ENCODE data around the gene EXOC4. TPM values are rescaled to one million over a fixed set of nuclear protein-coding genes. Genes with fewer than 3 reads are reported as not detected.

Gene EXOC4
- total RNA-seq, 2 donors from 2014 or later, result 62.0 to 146 TPM

- Histone ChIP-seq H3K36me3 (replicated peaks in 1 of 2; ENCODE audit: insufficient read depth in 1 of 2, low read depth in 2 of 2) (no peaks in the 10 kb centered on the region), H3K4me1 (peaks cover 49% of the 10 kb centered on the region), H3K9me3 (no peaks in the 10 kb centered on the region), H3K27me3 (no peaks in the 10 kb centered on the region), H3K27ac (no peak overlapping the region), H3K4me3 (no peak overlapping the region)
- TF ChIP-seq CTCF (IDR thresholded peaks at IDR 0.05) (no peak), POLR2A (IDR thresholded peaks at IDR 0.05) (no peak)
- WGBS, 2 donors, result 77 to 93% methylated on average over 1 of the region's 1 CpG
- ATAC-seq (no peak), DNase-seq (no peak)
- intact Hi-C loops (cut with DNase I), result no loop called here
Observed at GRCh38 chr7:133299676-133300075, 46.8 kb downstream of the EXOC4 start.

- DNase-seq (no peak), ATAC-seq (no peak)
- H3K4me1 ChIP-seq, result peaks cover 49% of the 10 kb centered on the region
- H3K36me3 ChIP-seq (replicated peaks in 1 of 2; ENCODE audit: insufficient read depth in 1 of 2, low read depth in 2 of 2), result no peaks in the 10 kb centered on the region
- H3K27me3 ChIP-seq, result no peaks in the 10 kb centered on the region
- intact Hi-C loops (cut with DNase I), result no loop called here
- WGBS, 2 donors, result 100% methylated on average over 2 of the region's 2 CpGs
- H3K4me3 ChIP-seq, result no peak overlapping the region
- no peak overlapping the region for H3K27ac ChIP-seq
- H3K9me3 ChIP-seq, result no peaks in the 10 kb centered on the region
- TF ChIP-seq CTCF (IDR thresholded peaks at IDR 0.05) (no peak), POLR2A (IDR thresholded peaks at IDR 0.05) (no peak)
Observed at GRCh38 chr7:133300088-133300487, 47.2 kb downstream of the EXOC4 start.

- Histone ChIP-seq H3K4me1 (peaks cover 42% of the 10 kb centered on the region), H3K9me3 (no peaks in the 10 kb centered on the region), H3K27ac (peak overlapping the region in 1 of 4 donors; percentile 13), H3K4me3 (no peak overlapping the region), H3K27me3 (no peaks in the 10 kb centered on the region), H3K36me3 (replicated peaks in 1 of 2; ENCODE audit: insufficient read depth in 1 of 2, low read depth in 2 of 2) (no peaks in the 10 kb centered on the region)
- WGBS, 2 donors, result 74 to 77% methylated on average over 5 of the region's 5 CpGs
- no peak for ATAC-seq
- no peak for DNase-seq
- intact Hi-C loops (cut with DNase I), result no loop called here
- TF ChIP-seq CTCF (IDR thresholded peaks at IDR 0.05) (no peak), POLR2A (IDR thresholded peaks at IDR 0.05) (no peak)
Observed at GRCh38 chr7:133300811-133301210, 47.9 kb downstream of the EXOC4 start.

GRCh38 chr7:133301444-133301843 is 48.6 kb downstream of the EXOC4 start:
- TF ChIP-seq POLR2A (IDR thresholded peaks at IDR 0.05), result no peak
- TF ChIP-seq CTCF (IDR thresholded peaks at IDR 0.05), result no peak
- H3K36me3 ChIP-seq (replicated peaks in 1 of 2; ENCODE audit: insufficient read depth in 1 of 2, low read depth in 2 of 2), result peaks cover 0 to 2% of the 10 kb centered on the region in 2 donors
- ATAC-seq (peak; percentile 35), DNase-seq (no peak)
- peak overlapping the region in 1 of 4 donors; percentile 13 for H3K27ac ChIP-seq
- 8 to 11% methylated on average over 2 of the region's 2 CpGs for WGBS, 2 donors
- H3K4me3 ChIP-seq, result no peak overlapping the region
- intact Hi-C loops (cut with DNase I), result no loop called here
- H3K9me3 ChIP-seq, result no peaks in the 10 kb centered on the region
- no peaks in the 10 kb centered on the region for H3K27me3 ChIP-seq
- peaks cover 35% of the 10 kb centered on the region for H3K4me1 ChIP-seq

GRCh38 chr7:133303372-133303771 is 50.5 kb downstream of the EXOC4 start:
- no peak for ATAC-seq
- no peak for TF ChIP-seq POLR2A (IDR thresholded peaks at IDR 0.05)
- TF ChIP-seq CTCF (IDR thresholded peaks at IDR 0.05), result no peak
- no peaks in the 10 kb centered on the region for H3K27me3 ChIP-seq
- peaks cover 0 to 12% of the 10 kb centered on the region in 2 donors for H3K36me3 ChIP-seq (replicated peaks in 1 of 2; ENCODE audit: insufficient read depth in 1 of 2, low read depth in 2 of 2)
- no peak for DNase-seq
- H3K9me3 ChIP-seq, result no peaks in the 10 kb centered on the region
- no peak overlapping the region for H3K4me3 ChIP-seq
- H3K4me1 ChIP-seq, result peaks cover 29% of the 10 kb centered on the region
- intact Hi-C loops (cut with DNase I), result no loop called here
- WGBS, 2 donors, result 89 to 100% methylated on average over 1 of the region's 1 CpG
- H3K27ac ChIP-seq, result no peak overlapping the region
